ENCODE data around the gene BIN1. TPM values are rescaled to one million over a fixed set of nuclear protein-coding genes. Genes with fewer than 3 reads are reported as not detected.
A peak's percentile ranks its signal among the peaks of the same experiment; 100 is the strongest.

Gene BIN1
- total RNA-seq, 4 donors from 2014 or later = 95.7 to 146 (median 98.8) TPM

DNA sequence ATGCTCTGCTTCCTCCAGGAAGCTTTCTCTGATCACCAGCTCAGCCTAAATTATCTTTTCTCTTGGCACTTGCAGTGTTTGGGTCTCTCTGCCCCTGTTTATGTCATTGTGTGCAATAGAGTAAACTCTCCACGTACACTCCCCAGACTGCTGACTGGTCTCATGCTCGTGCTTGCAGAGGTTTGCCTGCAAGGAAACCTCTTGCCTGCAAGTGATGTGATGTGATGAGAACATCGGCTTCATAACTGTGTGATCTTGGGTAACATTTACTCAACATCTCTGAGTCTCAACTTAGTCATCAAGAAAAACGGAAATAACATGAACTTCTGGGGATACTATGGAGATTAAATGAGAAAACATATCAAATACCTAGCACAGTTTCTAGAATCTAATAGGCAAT is 92.3 kb downstream of the BIN1 start:
- TF ChIP-seq POLR2A (IDR thresholded peaks at IDR 0.05) (no peak), EP300 (IDR thresholded peaks at IDR 0.05) (no peak)
- TF ChIP-seq, protein P1, sequence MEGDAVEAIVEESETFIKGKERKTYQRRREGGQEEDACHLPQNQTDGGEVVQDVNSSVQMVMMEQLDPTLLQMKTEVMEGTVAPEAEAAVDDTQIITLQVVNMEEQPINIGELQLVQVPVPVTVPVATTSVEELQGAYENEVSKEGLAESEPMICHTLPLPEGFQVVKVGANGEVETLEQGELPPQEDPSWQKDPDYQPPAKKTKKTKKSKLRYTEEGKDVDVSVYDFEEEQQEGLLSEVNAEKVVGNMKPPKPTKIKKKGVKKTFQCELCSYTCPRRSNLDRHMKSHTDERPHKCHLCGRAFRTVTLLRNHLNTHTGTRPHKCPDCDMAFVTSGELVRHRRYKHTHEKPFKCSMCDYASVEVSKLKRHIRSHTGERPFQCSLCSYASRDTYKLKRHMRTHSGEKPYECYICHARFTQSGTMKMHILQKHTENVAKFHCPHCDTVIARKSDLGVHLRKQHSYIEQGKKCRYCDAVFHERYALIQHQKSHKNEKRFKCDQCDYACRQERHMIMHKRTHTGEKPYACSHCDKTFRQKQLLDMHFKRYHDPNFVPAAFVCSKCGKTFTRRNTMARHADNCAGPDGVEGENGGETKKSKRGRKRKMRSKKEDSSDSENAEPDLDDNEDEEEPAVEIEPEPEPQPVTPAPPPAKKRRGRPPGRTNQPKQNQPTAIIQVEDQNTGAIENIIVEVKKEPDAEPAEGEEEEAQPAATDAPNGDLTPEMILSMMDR (IDR thresholded peaks at IDR 0.05) = no peak
- Histone ChIP-seq H3K9me3 (no peaks in the 10 kb centered on the region), H3K27ac (no peak overlapping the region), H3K36me3 (no peaks in the 10 kb centered on the region), H3K4me1 (peaks cover 0 to 12% (median 0%) of the 10 kb centered on the region in 4 donors), H3K4me3 (no peak overlapping the region), H3K27me3 (no peaks in the 10 kb centered on the region)
- no peak for DNase-seq (ENCODE audit: low spot score in 2 of 2)
- WGBS, 2 donors = 59 to 61% methylated on average over 4 of the region's 4 CpGs

DNA sequence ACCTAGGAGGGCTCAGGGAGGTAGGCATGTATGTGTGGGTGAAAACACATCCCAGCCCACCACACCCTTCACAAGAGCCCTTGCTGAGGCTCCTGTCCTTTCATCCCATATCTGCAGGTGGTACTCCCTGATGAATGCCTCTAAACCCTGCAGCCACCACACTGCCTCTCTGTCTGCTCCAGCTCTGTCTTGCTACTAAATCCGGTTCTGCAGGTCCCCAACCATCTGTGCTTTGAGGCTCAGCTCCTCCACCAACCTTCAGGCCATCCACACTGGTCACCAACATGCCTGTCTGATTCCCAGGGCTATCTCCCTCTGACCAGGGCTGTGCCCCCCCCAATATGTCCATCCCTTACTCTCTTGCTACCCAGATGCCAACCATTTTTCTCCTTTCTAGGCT is 92.7 kb downstream of the BIN1 start:
- TF ChIP-seq EP300 (IDR thresholded peaks at IDR 0.05) = no peak
- TF ChIP-seq, protein P1 (IDR thresholded peaks at IDR 0.05) = no peak
- TF ChIP-seq POLR2A (IDR thresholded peaks at IDR 0.05) = no peak
- 60 to 100% methylated on average over 1 of the region's 1 CpG for WGBS, 2 donors
- Histone ChIP-seq H3K4me1 (peaks cover 0 to 12% (median 0%) of the 10 kb centered on the region in 4 donors), H3K9me3 (no peaks in the 10 kb centered on the region), H3K36me3 (no peaks in the 10 kb centered on the region), H3K4me3 (no peak overlapping the region), H3K27me3 (no peaks in the 10 kb centered on the region), H3K27ac (no peak overlapping the region)
- no peak for DNase-seq (ENCODE audit: low spot score in 2 of 2)

GRCh38 chr2:127012868-127013267 is 94.1 kb downstream of the BIN1 start:
- WGBS, 2 donors = 50 to 59% methylated on average over 7 of the region's 7 CpGs
- Histone ChIP-seq H3K4me1 (peaks cover 0 to 12% (median 0%) of the 10 kb centered on the region in 4 donors), H3K36me3 (no peaks in the 10 kb centered on the region), H3K27ac (peak overlapping the region in 1 of 4 donors; percentile 22), H3K4me3 (no peak overlapping the region), H3K9me3 (no peaks in the 10 kb centered on the region), H3K27me3 (no peaks in the 10 kb centered on the region)
- no peak for TF ChIP-seq EP300 (IDR thresholded peaks at IDR 0.05)
- TF ChIP-seq, protein P1 (IDR thresholded peaks at IDR 0.05) = no peak
- no peak for TF ChIP-seq POLR2A (IDR thresholded peaks at IDR 0.05)
- DNase-seq (ENCODE audit: low spot score in 2 of 2) = no peak

- no peak for DNase-seq (ENCODE audit: low spot score in 2 of 2)
- 44 to 62% methylated on average over 2 of the region's 2 CpGs for WGBS, 2 donors
Observed at GRCh38 chr2:127012215-127012614, 94.7 kb downstream of the BIN1 start.

GRCh38 chr2:127011796-127012195 is 95.2 kb downstream of the BIN1 start:
- Histone ChIP-seq H3K27ac (no peak overlapping the region), H3K36me3 (no peaks in the 10 kb centered on the region), H3K27me3 (no peaks in the 10 kb centered on the region), H3K9me3 (no peaks in the 10 kb centered on the region), H3K4me3 (no peak overlapping the region), H3K4me1 (peaks cover 0 to 12% (median 0%) of the 10 kb centered on the region in 4 donors)
- no peak for TF ChIP-seq POLR2A (IDR thresholded peaks at IDR 0.05)
- TF ChIP-seq, protein P1 (IDR thresholded peaks at IDR 0.05) = no peak
- no peak for TF ChIP-seq EP300 (IDR thresholded peaks at IDR 0.05)
- DNase-seq (ENCODE audit: low spot score in 2 of 2) = no peak
- 49% methylated on average over 8 of the region's 8 CpGs for WGBS, 2 donors

More at GRCh38 chr2:127012215-127012614, 94.7 kb downstream of the BIN1 start:
- Histone ChIP-seq H3K9me3 (no peaks in the 10 kb centered on the region), H3K36me3 (no peaks in the 10 kb centered on the region), H3K4me1 (peaks cover 0 to 12% (median 0%) of the 10 kb centered on the region in 4 donors), H3K27ac (peak overlapping the region in 1 of 4 donors; percentile 22), H3K27me3 (no peaks in the 10 kb centered on the region), H3K4me3 (no peak overlapping the region)
- TF ChIP-seq POLR2A (IDR thresholded peaks at IDR 0.05) = no peak
- TF ChIP-seq EP300 (IDR thresholded peaks at IDR 0.05) = peak in 1 of 2 donors; percentile 65
